HG02571 (cell line): Measurements from ENCODE around the gene KCND3.

ENCODE experiments used
- ATAC-seq: cut with Tn5 transposase; IDR thresholded peaks from one replicate; pipeline ENCODE4 v1.9.1; 2021; ENCODE audit warnings: mild to moderate bottlenecking, moderate library complexity; ENCODE audit not compliant: unreplicated experiment

KCND3 gene

DNA sequence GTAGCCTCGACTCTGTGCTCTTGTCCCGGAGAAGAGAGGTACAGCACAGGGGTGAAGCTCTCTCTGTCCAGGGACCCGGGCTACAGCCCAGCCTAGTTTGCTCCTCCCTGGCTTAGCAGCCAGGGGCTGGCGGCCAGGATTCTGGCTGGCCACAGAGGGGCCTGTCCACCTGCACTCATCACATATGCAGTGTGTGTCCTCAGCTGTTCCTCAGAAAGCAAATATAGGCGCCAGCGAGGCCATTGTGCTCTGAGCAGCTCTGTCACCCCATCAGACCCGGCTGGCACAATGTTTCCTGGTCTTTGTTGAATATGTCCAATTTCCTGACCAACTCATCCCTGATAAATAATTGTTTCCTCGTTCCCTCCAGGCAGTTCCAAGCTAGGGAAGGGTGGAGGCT lies 28.5 kb downstream of the KCND3 start:
- ATAC-seq = no peak

DNA sequence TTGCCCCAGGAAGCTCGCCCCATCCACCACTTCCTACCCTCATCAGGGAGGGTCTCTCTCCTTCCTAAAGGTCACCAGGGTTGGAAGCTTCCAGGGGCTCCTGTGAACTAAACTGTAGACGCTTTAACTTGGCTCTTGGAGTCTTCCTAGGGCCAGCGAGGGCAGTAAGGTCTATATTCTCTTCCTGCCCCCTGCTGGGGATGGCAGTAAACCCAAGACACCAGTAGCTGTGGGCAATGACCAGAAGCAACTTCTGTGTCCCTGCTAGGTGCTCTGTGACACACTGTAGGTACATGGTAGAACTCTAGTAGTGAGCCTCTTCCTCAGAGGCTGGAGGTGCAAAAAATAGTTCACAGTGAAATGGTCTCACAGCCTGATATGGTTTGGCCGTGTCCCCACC lies 30.0 kb downstream of the KCND3 start:
- no peak for ATAC-seq

DNA sequence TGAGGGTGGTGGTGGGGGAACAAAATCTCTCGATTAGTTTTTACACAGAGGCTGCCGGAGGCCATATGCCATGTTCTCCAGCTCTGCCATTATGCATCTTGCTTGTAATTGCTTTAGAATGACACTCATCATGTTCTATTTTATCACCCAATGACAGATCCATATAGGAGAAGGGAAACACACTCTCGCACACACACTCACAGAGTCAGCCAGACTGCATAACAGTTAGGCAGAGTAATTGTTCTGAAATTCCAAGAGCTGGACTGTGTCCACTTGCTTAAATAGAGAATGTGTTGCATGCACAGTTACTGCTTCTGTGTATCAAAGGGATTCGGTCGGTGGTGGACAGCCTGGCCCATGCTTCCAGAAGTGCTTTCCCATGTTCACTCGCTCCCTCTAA lies 30.6 kb downstream of the KCND3 start:
- no peak for ATAC-seq

DNA sequence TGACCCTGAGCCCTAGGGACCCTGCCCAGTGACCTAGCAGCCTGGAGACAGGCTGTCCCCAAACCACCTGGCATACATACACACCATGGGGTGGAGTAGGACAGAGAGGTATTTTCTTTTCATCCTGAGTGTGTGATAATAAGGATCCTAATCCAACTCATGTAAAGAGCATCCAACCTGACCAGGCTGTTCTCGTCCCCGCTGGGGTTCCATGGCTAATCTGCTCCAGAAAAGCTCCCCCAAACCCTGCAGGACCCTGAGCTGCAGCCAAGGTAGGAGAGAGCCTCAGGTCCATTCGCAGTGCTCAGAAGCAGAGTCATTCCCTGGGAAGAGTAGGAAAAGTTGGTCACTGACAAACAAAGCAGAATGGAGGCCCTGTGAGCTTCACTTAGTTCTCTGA lies 31.4 kb downstream of the KCND3 start:
- no peak for ATAC-seq

DNA sequence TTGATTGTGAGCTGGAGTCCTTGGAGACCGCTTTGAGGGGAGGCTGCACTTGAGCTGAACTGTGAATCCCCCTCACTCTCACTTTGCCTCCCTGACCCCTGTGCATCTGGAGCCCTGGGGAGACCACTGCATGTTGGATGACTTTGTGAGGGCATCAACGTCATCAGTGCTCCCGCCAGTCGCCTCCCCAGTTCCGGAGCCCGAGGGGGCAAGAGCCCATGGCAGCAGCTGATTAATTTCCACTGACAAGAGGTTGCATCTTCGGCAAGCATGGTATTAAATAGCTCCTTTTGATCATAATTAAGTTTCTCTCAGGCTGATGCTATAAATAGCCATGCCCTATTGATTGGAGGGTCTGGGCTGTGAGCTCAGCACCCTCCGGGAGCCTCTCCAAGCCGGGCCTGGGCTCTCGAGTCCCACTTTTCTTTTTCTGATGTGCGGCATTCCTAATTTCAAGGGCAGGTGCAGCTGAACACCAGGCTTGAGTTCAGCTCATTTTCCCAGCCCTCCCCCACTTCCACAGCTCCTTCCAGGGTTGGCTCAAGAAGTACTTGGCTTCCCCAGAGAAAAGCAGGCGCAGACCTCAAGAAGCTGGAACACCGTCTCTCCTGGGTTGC lies 33.2 kb downstream of the KCND3 start:
- ATAC-seq = no peak

DNA sequence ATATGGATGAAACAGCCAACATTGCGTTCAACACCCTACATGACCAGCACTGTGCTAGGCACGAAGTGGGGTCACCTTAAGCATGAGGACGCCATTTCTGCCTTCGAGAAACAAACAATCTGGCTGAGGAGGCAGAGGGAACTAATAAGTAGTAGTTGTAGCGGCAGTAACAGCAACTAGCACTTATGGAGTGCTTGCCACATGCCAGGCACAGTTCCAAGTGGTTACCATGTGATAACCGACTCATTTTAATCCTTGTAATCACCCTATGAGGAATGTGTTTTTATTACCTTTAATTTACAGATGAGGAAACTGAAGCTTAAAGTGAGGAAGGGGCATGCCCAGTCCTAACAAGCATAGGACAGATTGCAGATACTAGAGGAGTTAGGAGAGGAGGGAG lies 33.7 kb downstream of the KCND3 start:
- no peak for ATAC-seq

DNA sequence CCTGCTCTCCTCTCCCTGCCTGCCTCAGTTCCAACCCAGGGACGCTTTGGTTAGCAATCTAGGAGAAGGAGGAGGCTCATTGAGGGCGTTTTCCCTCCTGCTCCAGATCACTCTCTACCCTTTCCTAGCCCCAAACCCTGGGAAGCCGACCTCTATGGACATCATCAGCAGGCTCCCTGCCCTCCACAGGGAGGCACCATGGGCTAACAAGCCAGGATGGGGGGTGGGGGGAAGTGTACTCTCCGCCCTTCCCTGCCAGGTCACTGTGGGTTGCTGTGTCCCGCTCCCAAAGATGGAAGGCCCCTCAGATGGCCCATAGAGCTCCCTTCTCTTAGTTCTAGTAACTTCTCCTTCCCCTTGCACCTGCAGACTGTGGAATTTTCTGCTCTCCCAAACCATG lies 35.7 kb downstream of the KCND3 start:
- ATAC-seq = no peak

DNA sequence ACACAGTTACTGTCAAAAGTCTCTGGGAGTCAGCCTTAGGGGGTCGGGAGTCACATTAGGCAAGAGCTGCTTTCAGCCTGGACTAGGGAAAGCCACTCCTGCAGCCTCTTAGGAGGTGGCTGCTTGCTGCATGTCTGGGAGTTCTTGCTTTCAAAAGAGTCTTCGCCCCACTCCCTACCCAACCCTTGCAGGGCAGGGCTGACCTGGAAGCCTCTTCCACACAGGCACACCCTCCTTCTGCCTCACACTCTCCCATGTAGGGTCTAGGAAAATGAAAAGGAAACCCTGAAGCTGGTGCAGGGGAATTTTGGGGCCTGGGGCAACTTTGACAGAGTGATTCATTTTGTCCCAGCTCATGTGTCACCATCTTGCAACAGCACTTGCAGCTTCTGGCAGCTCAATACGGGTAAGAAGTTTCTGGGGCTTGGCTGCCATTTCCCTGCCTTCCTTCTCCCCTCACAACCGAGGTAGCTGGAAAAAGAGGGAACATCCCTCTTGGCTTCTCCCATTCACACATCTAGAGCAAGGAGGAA lies 37.3 kb downstream of the KCND3 start:
- ATAC-seq = no peak

DNA sequence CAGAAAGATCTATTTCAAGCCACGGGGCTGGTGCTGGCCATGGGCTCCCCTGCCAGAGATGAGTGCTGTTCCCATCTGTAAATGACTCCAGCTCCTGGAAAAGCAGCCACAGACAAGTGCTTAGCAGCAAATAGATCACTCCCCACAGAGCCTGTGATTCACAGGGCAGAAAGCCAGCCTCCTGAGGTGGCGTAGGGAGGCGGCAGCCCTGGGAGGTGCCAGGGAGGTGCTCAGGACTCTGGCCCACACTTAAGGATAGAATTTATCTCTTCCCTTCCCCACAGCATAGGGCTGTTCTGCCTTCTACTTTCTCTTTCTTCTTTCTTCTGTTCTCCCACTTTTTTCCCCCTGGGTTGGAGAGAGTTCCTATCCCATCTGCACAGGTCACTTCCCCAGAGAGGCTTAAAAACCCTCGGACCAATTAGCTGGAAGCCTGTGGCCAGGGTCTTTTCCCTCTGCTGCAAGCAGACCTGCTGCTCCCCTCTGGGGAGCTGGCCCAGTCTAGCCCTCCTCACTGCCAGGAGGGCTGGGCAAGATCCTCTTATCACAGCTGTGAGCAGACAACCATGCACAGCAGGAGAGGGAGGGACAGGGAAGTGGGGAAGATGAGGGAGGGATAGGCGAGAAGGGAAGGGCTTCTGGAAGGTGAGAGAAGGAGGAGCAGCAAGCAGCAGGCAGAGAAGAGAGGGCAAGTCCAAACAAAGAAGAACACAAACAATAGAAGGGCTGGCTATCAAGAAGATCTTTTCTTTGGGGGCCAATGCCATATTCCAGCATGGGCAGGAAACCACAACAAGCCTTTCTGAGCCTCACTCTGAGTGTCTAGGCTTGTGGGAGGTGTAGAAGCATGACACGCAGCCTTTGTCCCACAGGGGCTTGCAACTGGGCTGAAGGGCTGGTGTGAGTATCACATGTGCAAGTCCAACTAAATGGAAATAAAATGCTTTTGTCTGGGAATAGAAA lies 41.0 kb downstream of the KCND3 start:
- no peak for ATAC-seq

DNA sequence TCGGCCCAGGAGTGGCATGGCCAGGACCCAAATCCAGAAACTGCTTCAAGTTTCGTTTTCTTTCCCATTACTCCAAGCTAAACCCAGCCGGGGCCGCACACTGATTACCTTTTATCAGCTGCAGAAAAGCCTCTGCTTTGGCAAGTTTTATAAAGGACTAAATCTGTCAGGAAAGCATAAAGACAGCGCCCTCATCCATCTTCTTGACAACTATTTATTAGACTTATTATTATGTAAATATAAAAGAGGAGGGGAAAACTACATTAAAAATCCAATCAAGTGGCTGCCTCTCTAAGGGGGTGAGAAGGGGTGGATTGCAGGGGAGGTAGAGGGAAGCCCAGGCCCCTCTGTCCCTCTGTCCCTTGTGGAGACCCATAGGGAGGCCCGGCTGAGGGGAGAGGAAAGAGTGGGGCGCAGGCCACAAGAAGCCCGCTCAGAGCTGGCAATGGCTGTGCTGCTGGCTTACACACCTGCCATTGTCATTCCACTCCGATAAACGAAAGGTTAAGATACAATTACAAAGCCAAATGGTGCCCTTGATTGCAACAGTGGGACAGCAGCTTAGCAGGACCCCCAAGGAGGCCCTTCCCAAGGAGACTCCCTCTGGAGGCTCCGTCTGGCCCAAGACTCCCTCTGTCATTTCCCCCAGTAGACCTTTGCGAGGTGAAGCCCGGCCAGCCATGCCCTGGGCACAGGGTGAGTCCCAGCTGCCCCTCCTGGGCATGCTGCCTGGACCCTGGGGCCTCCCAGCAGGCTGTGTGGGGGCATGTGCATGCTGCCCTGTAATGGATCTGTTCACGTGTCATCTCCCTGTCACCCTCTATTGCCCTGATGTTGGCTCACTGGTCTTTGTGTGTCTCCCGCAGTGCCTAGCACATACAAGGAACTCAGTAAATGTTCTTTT lies 45.4 kb downstream of the KCND3 start:
- no peak for ATAC-seq

DNA sequence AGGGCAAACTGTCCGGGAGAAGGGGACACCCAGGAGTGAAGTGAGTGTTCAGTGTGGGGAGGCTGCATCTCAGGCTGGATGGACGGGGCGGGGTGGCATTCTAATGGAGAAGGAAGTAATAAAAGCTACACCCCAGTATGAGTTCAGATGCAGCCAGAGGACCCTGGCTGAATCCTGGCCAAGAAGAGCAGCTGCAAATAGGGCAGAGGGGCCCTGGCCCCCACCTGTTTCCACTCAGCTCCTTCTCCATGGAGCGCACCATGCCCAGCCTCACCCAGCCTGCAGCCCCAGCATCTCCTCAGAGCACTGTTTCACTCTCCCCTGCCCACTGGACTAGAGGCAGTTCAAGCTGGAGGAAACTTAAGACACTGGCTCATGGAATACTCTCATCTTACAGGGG lies 46.4 kb downstream of the KCND3 start:
- ATAC-seq = no peak

DNA sequence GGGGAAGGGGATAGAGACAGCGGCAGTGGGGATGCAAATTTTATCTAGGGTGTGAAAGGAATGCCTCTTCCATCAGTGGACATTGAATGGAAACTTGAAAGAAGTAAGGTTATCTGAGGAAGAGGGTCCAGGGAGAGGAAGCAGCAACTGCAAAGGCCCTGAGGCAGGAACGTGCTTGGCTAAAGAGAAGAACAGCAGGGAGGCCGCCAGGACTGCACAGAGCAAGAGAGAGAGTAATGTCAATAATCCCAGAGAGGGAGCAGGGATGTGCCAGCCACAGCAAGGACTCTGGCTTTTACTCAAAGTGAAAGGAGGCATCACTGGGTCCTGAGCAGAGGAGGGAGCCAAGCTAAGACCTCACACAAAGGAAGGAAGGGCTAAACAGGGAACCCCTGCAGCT lies 50.9 kb downstream of the KCND3 start:
- ATAC-seq = no peak

DNA sequence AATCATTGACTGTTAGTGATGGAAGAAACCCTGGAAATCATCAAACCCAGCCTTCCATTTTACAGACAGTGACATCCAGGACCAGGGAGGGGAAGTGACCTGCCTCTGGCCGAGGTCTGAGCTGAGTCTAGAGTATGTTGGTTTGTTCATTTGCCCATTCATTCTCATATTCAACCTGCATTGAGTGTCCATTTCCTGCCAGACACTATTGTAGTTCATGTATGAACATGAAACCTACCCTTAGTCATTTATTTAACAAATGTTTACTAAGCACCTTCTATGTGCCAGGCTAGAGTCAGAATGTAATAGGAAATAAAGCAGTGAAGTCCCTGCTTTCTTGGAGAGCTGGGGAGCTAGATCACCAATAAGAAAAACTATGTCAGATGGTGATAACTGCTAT lies 51.3 kb downstream of the KCND3 start:
- no peak for ATAC-seq

DNA sequence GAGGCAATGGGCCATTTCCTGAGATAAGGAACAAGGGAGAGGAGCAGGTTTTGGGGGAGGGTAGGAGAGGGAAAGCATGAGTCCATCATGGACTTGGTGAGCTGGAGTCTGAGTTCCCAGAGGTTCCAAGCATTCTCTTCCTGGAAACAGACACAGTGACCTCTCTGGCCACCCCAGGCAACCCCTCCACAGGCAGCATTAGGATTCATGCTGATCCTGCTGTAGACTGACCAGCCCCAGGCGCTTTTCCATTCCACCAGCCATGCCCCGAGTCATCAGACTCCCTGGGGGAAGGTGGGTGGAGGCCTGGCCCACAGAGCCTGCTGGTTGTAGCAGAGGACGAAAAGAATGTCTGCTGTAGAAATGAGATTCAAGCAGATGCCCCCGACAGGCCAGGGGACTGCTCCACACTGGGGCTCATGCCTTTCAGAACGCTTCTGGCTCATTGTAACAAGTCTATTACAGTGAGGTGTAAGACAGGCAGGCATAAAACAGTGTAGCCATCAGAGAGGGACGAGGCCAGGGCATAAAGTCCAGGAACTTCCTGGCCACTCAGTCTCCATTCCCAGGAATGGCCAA lies 52.2 kb downstream of the KCND3 start:
- no peak for ATAC-seq

DNA sequence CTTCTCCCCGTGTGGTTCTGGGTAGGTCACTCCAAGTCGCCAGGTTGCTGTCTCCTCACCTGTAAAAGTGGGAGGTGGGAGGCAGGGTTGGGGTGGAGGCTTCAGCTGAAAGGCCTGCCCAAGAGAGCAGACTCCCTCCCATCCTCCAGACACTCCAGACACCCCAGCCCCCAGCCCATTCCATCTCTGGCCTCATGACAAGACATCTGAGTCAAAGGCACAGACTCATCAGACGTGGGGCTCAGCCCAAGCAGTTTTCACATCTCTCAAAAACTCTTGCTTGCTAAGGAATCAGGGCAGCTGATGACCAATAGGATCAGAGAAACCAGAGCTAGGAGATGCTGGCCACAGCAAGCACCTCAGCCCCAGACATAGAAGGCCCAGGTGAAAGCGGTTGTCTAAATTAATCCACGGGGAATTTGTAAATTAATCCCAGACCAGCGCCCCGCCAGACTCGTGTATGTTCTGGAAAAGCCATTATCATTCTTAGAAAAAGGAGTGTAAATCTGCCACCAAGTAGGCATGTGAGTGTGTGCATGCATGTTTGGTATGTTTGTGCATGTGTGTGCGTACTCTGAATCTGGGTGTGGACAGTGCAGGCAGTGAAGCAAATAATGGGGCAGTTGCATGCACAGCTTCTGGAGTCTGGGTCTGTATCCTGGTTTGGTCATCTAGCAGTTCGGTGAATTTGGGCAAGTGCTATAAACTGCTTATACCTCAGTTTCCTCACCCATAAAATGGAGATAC lies 55.2 kb downstream of the KCND3 start:
- ATAC-seq = no peak

DNA sequence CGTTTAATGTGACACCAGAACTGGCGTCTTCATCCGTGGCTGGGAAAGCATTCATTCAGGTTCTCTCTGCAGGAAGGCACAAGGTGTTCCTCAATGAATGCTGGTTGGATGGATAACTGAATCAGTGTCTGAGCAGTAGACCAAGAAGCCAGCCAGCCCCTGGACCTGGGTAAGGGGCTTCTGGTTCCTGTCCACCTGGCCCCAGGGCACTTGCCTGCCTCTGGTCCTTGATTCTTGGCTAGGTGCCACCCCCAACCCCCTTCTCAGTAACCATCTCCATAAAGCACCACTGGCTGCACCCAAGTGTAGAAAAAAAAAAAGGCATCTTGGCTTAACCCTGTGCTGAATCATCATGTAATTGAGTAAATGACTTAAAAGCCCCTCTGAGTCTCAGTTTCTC lies 59.1 kb downstream of the KCND3 start:
- ATAC-seq = no peak

DNA sequence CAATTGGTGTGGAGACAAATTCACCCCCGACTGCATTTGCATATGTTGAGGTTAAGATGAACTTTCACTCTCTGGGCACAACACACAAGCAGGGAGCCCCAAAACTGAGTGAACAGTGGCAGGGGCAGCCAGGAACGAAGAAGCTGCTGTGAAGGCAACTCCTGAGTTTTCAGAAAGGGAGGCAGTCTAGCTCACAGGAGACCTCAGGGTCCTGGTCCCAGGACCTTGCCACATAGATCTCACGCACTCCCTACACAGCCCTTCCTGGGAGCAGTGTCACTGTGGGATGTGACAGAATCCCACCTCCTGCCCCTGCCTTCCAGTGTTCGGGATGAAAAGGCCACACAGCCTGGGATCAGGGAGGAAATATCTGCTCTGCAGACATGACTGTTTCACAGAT lies 60.9 kb downstream of the KCND3 start:
- no peak for ATAC-seq

DNA sequence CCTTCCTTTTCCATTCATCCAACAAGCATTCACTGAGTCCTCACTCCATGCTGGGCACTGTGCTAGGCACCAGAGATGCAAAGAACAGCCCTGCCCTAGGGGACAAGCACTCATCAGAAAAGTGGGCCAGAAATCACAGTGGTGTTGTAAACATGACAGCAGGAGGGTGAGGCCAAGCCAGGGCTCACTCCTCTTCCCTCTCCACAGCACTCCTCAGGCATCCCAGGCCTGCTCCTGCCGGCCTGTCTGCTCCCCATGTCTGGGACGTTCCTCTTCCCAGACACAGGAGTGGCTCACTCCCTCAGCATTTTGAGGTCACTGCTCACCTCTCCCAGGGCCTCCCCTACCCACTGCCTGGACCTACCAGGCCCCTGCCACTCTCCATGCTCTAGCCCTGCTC lies 61.8 kb downstream of the KCND3 start:
- ATAC-seq = no peak

DNA sequence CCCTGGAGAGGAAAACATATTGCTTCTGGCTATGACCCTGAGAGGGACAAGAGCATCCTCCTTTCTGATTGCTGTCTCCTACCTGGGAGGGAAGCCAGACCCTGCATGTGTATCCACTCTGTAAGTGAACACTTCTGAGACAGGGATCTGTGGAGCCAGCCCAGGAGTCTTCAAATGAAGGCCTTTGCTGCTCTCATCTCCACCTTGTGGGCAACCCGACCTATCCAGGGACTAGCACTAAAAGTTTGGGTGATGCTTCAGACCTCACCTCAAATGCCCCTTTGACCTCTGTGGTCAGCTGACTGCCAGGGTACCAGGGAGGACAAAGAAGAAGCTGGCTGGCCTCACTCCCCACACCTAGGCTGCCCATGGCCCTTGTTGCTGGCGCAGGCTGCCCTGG lies 64.7 kb downstream of the KCND3 start:
- no peak for ATAC-seq

DNA sequence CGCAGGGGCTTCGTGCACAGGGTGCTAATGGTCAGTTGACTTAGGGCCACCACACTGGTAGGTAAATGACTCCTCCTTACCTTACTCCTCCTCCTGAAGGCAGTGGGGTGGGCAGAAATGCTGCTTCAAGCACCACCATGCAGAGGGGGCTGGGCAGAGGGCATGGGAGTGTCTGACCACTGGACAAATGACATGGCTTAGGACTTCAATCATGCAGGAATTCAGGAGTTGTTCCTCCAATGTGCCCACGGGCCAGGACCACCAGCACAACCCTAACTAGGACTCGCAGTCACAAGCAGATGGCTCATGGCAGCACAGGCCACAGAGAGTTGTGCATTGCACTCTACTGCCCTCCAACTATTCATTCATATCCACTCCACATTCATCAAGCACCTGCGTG lies 65.7 kb downstream of the KCND3 start:
- no peak for ATAC-seq
